Activated effector memory CD4-positive, alpha-beta T cell treated with anti-CD3 and anti-CD28 coated beads, Interleukin-2, amount 50 U/mL, for 16 hours (primary cell): Measurements from ENCODE around the gene IBA57.
"Not testable (repeated sequence)": the region's sequence is repeated elsewhere in the genome, so short reads cannot be mapped to it uniquely, and the experiment has no call there.

ENCODE experiments used
- DNase-seq: peaks from one replicate; pipeline ENCODE4 v3.0.0-alpha.2; 2020

IBA57 gene

DNA sequence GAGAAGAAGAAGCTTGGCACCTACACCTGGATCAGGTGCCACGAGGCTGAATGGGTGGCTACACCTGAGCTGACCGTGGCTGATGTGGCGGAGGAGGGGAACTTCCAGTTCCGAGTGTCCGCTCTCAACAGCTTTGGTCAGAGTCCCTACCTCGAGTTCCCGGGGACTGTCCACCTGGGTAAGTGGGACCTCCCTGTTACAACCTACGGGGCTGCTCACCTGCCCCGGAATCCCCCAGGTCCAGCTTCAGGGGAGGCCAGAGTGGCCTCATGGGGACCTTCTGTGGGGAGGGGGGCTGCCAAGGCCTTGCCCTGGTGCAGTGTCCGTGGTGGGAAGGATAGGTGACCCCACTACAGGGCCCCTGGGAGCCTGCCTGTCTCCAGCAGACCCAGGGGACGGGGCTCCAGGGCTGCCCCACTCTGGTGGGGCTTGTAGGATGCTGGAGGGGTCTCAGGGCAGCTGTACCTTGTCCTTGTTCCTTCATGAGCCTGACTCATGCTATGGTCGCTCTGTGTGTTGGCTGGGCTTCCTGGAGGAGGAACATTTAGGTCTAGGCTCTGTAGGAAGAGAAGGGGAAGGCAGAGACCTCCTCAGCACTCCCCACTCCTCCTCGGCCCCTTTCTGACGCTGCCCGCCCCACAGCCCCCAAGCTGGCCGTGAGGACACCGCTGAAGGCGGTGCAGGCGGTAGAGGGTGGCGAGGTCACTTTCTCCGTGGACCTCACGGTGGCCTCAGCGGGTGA is 49.5 kb downstream of the IBA57 start:
- DNase-seq, result no peak

DNA sequence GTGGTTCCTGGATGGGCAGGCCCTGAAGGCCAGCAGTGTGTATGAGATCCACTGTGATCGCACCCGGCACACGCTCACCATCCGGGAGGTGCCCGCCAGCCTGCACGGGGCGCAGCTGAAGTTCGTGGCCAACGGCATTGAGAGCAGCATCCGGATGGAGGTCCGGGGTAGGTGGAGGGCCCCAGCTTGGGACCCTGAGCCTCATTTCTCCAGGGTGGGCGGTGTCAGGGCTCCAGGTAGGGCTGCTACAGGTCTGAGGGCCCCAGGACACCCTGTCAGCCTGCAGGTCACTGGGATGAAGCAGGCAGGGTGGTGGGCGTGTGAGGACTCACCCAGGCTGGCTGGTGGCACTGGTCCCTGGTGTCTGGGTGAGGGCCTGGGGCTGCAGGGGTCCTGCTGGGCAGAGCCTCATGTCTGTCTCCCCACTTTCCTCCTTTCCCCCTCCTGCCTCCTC is 50.1 kb downstream of the IBA57 start:
- DNase-seq, result no peak

DNA sequence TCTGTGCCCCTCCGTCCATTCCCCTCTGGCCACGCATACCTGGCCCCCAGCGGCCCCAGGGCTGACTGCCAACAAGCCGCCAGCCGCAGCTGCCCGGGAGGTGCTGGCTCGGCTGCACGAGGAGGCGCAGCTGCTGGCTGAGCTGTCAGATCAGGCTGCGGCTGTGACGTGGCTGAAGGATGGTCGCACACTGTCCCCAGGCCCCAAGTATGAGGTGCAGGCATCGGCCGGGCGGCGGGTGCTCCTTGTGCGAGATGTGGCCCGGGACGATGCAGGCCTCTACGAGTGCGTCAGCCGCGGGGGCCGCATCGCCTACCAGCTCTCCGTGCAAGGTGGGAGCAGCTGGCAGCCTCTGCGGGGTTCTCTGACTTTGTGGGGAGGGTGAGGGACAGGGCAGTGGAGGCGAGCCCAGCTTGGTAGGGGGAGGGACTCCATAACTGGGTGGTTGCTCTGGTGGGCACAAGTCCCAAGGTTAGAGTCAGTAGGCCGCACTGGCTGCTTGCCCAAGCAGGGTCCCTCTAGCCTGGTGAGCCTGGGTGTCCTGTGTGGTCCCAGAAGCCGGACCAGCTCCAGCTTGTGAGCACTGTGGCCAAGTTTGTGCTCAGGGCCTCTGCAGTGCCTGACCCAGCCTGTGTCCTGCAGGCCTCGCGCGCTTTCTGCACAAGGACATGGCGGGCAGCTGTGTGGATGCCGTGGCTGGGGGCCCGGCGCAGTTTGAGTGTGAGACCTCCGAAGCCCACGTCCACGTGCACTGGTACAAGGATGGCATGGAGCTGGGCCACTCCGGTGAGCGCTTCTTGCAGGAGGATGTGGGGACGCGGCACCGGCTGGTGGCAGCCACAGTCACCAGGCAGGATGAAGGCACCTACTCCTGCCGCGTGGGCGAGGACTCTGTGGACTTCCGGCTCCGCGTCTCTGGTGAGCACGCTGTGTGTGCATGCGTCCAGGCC is 51.0 kb downstream of the IBA57 start:
- no peak for DNase-seq

DNA sequence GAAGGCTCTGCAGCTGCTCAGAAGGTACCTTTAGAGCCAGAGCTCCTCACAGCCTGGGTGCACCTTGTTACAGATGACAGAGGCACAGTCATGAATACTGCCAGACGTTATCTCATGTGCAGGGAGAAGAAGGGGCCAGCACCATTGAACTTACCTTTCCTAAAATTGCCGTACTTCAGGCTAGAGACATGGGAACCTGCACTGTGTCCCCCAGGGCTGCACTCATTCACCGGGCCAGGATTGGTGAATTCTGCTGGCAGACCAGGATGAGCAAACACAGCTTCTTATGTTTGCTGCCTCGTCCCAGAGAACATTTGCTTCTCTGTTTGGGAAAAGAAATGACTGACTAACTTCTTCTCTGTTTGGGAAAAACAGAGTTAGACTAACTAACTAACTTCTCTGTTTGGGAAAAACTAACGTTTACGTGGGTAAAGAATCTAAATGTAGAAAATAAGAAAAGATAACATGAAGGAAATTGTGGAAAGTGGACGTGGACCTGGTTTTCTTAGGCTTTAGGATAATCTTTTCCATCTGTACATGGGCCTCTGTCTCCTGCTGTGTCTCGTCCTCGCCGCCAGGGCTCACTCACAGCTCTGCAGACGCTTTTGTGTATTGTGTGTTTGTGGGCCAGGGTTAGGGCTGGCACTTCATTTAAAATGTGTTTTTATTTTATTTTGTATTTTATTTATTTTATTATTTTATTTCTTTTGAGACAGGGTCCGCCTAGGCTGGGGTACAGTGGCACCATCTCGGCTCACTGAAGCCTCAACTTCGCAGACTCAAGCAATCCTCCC is 52.1 kb downstream of the IBA57 start:
- DNase-seq, result no peak

DNA sequence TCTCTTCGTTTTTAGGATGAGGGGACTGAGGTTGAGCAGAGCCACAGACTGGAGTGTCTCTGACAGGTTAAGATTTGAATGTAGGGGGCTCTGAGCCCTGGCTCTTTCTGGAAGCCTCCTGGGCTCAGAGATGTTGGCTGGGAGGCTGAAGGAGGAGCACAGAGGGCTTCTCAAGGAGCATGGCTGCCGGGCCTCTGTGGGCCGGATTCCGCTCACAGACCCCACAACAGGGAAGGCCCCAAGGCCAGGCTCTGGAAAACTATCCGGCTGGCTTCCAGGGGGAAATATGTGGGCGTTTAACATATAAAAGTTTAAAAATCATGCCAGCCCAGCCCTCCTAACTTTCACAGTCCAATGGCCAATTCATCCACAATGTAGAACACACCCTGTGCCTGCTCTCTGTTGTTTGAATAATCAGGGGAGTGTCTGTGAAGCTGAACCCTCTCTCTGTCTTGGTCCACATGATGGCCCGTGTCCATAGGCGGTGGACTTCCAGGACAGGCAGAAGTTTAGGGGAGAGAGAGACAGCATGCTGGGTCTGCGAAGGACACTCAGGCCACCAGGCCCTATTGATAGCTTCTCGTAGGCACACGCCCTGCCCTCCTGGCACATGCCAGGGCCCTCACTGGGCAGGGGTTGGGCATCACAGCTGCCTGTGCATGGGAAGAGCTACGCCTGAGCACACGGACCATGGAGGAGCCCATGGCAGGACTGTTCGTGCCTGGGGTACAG is 53.1 kb downstream of the IBA57 start:
- DNase-seq, result no peak

DNA sequence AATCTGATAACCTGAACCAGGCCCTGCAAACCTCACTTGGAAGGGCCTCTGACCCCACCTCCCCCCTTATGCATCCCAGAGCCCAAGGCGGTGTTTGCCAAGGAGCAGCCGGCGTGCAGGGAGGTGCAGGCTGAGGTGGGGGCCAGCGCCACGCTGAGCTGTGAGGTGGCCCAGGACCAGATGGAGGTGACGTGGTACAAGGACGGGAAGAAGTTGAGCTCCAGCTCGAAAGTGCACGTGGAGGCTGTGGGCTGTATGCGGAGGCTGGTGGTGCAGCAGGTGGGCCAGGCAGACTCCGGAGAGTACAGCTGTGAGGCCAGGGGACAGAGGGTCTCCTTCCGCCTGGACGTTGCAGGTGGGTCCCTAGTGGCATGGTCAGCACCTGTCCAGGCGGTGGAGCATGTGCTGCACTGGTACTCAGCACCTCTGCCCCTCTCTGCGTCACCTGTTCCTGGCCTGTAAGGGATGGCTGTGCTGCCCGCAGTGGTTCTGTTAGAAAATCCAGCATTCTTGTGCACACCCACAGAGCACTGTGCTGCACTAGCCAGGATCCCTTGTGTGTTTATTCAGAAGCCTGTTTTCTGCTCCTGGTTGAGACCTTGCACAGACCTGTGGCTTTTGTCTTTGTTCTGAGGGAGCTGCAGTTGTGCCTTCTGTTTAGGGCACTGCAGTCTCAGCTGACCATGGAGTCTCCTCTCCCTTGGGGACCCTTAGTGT is 53.8 kb downstream of the IBA57 start:
- no peak for DNase-seq

DNA sequence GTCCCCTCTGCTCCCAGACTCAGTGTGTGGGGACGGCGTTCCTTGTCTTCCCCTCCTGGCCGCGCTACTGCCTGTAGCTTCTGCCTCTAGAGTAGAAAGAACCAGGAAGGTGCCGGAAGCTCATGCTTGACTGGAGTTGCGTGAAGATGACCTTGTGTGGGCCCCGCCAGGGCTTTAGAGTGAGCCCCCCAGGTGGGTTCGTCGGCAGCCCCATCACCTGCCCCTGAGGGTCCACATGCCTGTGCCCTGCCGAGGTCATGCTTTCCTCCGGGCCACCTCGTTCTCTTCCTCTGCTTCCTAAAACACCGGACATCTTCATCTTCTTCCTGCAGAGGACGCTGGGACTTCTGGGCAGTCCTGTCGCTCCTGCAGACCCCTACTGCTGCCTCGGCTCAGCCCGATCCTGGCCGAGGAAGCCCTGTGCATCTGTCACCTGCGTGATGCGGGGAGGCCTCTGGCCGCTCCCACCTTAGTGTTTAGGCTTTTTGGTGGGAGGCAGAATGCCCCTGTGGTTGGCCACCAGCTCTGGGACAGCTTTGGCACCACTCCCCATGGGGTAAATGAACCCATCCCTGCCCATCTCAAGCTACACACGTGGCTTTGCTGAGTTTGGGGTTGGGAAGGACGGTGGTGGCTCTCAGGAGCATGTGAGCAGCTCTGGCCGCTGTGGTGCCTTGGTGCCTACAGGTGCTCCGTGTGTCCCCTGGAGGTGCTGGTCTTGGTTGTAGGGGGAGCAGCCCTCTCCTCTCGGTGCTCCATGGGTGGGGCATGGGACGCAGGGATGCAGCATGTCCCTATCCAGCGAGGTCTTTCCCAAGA is 54.6 kb downstream of the IBA57 start:
- DNase-seq, result no peak

DNA sequence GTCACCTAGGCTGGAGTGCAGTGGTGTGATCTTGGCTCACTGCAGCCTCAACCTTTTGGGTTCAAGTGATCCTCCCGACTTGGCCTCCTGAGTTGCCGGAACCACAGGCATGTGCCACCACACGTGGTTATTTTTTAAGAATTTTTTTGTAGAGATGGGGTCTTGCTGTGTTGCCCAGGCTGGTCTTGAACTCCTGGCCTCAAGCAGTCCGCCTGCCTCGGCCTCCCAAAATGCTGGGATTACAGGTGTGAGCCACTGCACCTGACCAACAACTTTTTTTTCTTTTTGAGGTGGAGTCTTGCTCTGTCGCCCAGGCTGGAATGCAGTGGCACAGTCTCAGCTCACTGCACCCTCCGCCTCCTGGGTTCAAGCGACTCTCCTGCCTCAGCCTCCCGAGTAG is 55.5 kb downstream of the IBA57 start:
- DNase-seq, result not testable (repeated sequence)

DNA sequence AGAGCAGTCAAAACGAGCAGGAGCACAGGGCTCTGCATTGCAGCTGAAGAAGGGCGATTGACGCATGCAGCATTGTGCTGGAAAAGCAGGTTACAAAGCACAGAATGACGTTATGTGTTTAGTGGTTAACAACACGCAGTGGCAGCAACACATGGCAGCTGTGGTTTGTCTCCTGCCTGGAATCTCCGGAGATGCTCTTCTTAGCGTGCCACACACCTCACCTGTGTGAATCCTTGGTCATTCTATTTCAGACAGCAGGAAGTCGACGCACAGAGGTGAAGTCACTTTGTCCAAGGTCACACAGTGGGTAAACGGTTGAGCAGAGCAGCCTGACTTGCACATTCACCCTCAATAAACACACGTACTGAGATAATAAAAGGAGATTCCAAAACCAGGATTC is 56.9 kb downstream of the IBA57 start:
- DNase-seq, result no peak

DNA sequence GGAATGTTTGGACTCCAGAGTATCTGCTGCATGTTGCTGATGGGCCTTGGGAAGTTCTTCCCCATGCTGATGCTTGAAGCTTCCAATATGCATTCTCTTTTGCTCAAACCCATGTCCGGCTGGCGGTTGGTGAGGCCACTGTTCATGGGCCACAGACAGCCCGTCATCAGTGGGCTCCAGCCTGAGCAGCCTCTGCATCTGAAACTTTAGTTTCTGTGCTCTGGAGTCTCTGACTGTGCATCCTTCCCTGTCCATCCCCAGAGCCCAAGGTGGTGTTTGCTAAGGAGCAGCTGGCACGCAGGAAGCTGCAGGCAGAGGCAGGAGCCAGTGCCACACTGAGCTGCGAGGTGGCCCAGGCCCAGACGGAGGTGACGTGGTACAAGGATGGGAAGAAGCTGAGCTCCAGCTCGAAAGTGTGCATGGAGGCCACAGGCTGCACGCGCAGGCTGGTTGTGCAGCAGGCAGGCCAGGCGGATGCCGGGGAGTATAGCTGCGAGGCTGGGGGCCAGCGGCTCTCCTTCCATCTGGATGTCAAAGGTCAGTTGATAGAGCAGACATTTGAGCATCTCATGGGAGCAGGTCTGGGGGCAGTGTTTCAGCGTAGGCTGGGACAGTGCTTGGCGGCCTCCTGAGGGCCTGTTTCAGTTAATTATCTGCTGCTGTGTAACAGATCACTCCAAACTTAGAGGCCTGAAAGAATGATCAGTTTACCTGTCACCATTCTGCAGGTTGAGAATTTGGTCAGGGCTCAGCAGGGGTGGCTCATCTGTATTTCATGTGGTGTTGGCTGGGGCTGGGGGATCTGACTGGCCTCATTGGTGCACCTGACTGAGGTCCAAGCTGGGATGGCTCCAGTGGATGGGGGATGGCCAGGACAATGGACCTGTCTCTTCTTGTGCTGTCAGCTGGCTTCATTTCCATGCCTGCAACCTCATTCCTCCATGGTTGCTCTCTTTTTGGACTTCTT is 58.9 kb downstream of the IBA57 start:
- no peak for DNase-seq

DNA sequence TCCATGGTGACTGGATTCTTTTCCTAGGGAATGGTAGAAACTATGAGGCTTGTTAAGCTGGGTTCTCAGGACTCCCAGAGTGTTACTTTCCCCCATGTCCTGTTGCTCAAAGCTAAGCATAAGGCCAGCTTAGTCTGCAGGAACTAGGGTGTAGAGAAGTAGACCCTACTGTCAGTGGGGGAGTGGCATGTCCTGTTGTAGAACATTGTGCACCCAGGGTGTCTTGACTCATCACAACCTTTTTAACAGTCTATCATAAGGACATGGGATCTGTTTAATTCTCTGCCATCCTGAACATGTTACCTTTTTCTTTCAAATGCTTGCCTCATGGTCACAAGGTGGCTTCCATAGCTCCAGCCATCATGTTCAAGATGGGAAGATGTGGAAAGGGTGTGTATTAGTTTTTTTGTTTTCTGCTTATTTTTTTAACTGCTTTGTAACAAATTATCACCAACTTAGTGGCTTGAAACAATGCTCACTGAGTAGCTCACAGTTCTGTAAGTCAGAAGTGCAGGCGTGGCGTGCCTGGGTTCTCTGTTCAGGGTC is 59.6 kb downstream of the IBA57 start:
- DNase-seq, result no peak

DNA sequence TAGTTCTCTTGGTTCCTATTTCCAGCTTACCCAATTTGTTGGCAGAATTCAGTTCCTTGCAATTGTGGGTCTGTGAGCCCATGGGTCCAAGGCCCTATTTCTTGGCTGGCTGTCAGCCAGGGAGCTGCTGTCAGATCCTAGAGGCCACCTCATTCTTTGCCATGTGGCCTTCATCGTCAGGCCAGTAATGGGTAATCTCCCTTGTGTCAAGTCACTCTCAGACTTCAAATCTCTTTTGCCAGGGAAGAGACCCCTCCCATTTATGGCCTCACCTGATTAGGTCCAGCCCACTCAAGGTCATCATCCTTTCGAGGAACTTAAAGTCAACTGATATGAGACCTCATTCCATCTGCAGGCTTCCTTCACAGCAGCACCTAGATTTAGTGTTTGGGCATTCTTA is 60.1 kb downstream of the IBA57 start:
- DNase-seq, result no peak

DNA sequence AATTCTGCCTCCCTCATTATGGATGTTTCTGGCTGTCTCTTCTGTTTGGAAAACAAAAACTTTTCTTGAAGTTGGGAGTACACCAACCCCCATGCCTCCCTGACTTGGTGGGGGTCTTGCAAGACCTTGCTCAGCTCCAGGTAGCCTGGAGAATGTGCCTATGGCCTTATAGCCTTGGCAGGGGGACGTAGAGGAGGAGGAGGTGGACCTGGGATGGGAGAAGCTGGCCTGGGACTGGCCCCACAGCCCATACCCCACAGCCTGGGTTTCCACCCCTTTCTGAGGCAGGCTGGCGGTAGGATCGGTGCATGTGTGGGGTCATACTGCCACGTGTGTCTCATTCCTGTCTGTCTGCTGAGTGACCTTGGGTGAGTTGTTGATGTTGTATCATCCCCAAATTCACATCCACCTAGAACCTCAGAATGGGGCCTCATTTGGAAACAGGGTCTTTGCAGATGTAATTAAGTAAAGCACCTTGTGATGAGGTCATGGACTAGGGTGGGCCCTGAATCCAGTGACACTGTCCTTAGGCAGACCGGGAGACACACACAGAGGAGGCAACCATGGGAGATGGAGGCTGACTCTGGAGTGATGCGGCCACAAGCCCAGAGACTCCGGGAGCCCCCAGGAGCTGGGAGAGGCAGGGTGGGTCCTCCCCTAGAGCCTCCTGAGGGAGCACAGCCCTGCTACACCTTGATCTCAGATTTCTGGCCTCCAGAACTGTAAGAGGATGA is 60.7 kb downstream of the IBA57 start:
- DNase-seq, result no peak

DNA sequence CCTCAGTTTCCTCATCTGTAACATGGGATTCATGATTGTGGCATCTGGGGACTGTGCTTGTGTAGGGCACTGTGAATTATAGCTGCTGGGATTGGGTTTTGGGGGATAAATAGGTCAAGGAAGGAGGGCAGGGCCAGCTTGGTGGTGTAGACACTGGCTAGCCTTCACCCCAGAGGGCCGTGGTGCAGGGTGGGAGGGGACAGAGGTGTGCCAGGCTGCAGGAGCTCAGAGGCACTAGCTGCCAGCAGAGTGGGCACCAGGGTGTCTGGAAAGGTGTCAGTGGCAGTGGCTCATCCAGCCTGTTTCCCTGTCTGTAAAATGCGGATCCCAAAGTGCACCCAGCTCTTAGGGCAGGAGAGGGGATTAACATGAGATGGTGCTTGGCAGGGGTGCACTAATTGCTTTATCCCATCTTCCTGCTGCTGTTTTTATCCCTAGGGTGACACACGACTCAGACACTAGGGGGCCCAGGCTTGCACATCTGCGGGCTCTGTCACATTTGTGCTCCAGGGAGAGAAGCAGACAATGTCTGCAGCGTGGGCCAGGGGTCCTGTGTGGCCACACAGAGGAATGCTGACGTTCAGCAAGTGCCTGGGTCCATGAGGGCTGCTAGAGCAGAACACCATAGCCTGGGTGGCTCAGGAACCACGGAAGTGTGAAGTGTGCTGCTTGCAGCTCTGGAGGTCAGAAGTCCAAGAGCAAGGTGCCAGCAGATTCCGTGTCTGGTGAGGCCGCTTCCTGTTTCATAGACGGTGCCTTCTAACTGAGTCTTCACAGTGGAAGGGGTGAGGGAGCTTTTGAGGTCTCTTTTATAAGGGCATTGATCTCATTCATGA is 61.6 kb downstream of the IBA57 start:
- DNase-seq, result no peak

DNA sequence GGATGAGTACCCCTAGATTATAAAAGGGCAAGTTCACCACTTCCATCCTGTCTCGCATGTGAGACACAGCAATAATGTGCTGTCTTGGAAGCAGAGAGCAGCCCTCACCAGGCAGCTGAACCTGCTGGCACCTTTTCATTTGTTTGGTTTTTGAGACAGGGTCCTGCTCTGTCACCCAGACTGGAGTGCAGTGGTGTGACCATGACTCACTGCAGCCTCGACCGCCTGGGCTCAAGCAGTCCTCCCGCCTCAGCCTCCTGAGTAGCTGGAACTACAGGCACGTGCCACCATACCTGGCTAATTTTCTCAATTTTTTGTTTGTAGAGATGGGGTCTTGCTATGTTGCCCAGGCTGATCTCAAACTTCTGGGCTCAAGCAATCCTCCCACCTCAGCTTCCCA is 62.5 kb downstream of the IBA57 start:
- DNase-seq, result not testable (repeated sequence)

DNA sequence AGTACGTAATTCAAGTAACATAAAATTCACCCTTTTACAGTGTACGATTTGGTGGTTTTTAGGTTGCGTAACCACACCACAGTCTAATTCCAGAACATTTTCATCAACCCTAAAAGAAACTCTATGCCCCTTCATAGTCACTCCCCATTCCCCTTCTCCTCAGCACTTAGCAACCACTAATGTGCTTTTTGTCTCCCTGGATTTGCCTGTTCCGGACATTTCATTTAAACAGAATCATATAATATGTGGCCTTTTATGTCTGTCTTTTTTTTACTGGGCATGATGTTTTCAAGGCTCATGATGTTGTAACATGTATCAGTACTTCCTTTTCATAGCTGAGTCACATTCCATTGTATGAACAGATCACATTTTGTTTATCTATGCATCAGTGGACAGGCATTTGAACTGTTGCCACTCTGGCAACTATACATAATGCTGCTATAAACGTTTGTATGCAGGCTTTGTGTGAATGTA is 63.0 kb downstream of the IBA57 start:
- no peak for DNase-seq

DNA sequence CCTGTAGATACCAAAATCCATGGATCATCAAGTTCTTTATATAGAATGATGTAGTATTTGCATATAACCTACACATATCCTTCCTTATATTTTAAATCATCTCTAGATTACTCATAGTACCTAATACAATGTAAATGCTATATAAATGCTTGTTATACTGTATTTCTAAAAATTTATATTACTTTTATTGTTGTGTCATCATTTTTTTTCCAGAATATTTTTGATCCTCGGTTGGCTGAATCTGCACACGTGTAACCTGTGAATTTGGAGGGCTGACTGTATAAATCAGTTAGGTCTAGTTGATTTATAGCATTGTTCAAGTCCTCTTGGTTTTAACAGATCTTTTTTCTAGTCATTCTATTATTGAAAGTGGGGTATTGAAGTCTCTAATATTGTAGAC is 65.6 kb downstream of the IBA57 start:
- DNase-seq, result no peak
